HG02610 (cell line): ENCODE measurements around the gene RPTOR.

Experiments used
- ATAC-seq: cut with Tn5 transposase; IDR thresholded peaks from one replicate; pipeline ENCODE4 v1.9.1; 2021; ENCODE audit warnings: mild to moderate bottlenecking, moderate library complexity; ENCODE audit not compliant: unreplicated experiment

The RPTOR gene

DNA sequence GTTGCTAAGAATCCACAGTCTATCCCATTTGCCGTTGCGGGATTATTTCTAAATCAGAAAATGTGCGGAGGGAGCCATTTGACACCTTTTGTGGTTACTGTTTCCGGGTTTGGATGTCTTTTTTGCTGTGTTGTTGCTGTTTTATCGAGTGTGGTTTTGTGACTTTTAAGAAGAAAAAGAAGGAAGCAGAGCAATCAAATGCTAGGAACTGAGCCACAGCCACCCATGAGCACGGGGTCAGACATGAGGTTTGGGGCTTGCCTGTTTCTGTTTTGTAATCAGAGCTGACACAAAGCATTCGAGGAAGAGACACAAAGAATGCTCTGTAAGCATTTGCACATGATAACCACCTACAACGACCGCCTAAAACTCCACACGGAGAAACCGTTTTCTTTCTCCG is 393.9 kb downstream of the RPTOR start:
- no peak for ATAC-seq

DNA sequence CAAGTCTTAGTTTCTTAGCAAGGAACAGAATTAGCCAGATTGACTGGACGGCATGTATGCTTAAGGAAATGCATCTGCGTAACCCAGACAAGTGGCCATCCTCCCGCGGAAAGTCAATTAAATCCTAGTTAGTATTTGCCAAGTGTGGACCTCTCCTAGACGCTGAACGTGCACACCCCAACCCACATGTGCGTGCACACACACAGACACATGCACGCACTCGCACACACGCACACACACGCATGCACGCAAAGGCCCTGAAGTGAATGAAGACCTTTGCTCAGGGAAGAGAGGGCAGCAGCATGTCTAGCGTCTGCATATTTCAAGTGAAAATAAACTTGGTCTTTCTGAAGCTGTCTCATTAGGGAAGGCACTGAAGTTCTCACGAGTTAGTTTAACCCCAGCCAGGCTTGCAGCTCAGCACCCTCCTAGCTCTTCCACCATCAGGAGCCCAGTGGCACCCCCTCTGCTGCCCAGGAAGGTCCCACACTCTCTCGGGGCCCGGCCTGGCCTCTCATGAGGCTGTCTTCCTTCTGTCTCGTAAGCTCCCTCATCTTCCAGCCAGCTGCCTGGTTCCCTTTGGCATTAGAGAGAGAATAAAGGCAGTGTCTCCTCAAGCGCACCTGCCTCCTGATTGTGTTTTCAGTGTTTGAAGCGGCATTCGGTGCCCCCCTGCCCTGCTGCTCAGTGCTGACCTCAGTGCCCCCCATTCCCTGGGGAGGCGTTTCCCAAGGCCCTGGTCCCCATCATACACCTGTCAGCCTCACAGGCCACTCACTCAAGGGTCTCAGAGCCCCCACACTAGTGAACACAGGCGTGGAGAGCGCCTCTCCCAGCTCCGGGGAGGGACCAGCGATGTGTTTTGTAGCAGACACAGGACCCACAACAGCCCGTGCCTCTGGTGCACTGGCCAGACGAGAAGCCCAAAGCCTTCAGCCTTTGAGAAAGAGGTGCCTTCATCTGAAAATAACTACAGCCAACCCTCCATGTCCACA is 394.8 kb downstream of the RPTOR start:
- no peak for ATAC-seq

DNA sequence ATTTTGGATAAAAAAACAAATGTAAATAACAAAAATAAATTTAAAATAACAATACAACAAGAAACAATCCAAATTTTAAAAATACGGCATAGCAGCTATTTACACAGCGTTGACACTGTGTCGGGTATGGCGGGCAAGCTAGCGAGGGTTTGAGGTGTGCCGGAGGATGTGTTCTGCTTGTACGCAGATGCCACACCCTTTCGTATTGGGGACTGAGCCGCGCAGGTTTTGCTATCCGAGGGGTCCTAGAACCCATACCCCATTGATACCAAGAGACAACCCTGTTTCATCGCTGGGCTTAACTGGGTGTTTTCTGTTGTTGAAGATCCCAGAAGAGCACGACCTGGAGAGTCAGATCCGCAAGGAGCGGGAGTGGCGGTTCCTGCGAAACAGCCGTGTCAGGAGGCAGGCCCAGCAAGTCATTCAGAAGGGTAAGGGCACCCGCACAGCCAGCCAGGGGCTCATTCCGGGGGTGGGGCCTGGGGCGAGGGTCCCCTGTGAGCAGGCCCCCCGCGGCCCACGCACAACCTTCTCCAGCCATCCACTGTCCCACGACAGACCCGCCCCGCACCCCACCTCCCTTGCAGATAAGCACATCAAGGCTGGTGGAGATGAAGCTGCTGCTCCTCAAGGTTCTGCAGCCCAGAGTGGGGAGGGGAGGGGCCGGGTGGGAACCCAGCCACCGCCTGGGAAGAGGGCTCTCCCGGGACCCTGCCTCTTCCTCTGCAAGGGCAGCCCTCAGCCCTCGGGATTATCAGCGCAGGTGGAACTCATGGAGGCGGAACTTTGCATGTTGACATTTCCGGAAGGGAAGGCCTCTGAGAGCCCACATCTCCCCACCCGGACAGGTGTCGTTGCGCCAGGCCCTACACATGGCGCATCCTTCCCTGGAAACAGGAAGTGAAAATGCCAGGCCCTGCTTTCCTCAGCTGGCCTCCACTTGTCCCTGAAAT is 395.8 kb downstream of the RPTOR start:
- ATAC-seq: no peak

DNA sequence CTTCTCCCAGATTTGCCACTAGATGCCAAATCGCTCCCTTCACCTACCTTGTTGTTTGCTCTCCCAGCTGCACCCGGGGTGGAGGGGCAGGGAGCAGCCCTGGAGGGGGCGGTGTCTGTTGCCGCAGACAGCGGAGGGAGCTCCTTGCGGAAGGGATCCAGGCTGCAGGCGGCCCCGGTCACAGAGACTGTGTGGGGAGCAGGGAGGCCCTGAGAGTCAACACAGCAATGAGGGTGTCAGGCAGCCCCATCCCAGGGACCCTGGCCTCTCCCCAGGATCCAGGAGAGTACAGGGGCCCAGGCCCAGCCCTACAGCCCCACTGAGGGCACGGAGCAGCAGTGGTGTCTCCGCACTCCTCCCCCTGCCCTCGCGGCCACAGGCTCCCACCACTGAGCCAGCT is 396.5 kb downstream of the RPTOR start:
- ATAC-seq: no peak

DNA sequence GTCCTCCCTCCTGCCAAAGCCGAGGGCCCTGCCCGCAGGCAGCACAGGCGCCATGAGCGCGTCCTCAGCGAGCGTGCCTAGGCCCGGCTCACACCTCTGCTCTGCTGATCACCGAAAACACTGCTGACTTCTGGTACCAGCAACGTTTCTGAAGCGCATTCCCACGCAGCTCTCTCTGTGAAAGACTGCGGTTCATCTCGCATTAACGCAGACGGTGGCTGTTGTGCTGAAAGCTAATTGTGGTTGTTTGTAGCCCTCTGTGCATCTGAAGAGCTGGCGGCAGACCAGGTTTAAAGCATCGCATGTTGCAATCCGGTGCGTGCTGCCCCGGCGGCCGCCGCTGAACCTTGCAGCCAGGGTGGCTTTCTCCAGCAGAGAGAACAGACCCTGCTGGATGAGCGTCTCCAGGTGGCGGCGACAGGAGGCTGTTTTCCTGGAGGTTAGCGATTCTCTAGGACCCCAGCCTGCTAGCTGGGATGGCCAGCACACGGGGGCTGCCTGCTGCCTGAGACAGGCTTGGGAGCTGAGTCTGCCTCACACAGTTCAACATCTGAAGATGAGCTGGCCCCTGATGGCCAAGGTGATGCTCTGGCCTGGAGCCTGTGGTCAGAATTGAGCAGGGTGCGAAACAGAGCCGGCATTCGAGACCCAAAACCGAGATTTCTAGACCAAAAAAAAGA is 397.2 kb downstream of the RPTOR start:
- ATAC-seq: no peak

DNA sequence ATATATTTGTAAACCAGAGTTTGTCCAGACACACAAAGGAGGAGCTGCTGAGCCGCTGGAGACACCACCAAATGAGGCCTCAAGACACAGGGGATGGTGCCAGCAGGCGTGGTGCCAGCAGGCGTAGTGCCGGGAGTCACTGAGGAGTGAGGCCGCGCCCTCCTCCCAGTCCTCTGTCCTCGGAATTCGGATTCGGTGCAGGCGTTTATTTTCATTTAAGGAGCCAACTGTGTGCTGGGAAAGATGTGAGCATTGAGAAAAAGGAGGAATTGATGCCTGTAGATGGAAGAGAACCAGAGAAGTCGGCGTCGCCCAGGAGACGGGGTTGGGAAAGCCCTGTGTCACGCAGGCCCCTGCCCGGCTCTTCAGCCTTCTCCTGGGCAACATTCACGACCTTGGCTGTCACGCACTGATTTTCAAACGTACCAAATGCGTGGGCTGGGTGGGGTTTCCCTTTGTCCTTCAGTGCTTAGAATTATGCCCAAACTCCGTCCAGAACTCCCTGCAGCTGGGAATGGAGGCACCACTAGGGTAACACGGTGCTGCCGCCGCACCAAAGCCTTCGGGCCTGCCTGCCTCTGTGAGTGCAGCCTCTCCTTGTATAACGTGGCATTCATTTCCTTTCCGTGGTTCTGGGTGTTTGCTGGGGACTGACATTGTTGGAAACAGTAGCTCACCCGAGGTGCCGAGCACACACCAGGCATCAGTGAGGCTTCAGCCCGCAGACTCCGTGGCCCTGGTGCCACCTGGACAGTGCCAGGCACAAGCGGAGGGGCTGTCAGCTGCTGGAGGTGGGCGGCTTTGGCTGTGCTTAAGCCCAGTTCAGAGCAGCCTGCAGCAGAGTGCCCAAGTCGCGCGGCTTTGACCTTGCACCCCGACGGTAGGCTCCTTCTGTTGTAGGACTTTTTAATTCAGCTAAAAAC is 398.0 kb downstream of the RPTOR start:
- no peak for ATAC-seq

DNA sequence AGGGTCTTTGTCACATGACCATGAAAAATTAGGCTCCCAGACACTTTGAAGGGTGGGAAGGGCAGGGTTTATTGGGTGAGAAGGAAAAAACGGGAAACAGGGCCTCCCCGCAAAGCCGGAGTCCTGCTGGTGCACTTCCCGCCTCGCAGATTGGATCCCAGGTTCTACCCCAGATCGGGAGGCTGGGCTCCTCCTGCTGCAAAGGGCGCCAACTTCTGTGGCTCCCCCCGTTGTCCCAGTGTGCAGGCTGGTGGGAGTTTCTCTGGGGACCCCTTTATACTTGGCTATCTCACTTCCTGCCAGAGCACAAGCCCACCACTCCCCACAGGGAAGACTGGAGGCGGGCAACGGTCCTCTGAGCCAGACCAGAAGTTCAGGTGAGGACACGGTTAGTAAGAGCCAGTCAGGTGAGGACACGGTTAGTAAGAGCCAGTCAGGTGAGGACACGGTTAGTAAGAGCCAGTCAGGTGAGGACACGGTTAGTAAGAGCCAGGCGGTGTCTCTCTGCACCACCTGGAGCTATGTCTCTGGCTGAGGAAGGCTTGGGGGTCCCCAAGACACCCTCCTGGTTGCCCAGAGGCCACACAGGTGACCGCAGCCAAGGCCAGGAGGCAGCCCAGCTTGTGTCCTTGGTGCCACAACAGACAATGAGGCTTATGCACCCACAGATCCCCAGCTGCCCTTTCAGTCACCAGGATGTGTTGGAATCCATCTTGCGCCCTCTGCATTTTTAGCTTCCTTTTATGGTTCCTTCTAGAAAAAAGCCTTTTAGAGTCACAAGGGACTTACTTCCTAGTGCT is 398.9 kb downstream of the RPTOR start:
- ATAC-seq: no peak

DNA sequence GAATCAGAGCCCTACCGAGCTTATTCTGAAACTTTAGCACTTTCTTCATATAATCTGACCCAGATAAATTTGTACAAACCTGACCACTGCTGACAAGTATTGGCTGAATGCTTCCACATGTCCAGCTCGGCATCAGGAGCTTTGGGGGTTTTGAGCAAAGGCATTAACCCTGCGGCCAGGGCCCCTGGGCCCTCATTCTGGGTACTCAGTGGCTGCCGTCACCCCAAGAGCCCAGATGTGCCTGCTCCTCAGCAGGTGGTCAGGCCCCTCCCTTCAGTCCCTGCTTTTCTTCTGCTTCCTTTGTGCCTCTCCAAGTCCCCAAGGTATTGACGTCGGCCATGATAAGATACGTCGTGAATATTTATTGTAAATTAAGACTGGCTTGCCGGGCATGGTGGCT is 399.7 kb downstream of the RPTOR start:
- ATAC-seq: no peak

DNA sequence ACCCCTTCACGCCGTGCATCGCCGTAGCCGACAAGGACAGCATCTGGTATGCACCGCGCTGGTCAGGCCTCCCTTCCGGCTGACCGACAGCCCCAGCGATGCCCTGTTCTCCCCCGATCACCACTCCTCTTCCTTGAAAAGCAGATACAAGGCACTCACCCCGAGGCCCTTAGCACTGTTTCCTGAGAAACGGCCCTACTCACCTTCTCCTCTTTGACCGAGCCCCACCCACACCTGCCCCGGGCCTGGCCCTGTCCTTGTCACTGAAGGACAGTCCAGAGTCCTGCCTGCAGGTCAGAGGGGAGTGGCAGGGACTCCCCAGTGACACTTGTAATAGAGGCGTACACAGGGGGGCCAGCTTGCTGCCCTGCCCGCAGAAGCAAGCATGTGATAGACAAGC is 401.1 kb downstream of the RPTOR start:
- ATAC-seq: no peak

DNA sequence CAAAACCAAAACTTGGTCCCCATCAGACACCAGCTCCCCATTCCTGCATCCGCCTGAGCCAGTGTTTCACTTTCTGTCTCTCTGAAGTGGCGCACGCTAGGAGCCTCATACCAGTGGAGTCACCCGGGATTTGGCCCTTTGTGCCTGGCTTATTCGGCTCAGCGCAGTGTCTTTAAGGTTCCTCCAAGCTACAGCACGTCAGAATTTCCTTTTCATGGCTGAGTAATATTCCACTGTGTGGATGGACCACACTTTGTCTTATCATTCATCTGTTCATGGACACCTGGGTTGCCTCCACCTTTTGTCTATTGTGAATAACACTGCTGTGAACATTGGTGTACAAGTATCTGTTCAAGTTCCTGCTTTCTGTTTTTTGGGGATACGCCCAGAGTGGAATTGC is 401.8 kb downstream of the RPTOR start:
- no peak for ATAC-seq

DNA sequence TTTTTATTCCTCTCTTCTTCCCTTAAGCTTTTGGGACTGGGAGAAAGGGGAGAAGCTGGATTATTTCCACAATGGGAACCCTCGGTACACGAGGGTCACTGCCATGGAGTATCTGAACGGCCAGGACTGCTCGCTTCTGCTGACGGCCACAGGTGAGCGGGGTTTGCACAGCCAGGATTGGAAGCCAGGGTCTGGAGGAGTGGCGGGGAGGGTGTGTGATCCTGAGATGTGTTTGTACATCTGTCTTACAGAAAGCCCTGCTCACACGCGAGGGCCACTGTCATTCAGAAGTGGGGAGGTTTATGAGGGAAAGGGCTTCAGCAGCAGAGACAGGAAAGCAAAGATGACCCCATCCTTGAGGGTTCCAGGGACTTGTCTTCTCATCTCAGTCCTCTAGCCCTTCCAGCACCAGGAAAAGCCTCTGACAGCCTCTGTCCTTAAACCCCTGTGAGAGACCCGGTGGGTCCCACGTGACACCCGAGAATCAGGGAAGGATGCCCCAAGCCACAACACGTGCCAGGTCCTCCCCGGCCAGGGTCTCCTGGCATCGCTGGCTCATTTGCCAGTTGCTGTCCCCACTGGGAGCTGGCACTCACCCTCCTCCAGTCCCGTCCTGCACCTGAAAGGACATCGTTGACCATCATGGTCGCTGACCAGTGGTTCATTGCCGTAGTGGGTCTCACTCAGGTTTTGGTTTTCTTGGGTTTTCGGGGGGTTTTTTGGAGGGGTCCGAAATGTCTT is 402.7 kb downstream of the RPTOR start:
- no peak for ATAC-seq

DNA sequence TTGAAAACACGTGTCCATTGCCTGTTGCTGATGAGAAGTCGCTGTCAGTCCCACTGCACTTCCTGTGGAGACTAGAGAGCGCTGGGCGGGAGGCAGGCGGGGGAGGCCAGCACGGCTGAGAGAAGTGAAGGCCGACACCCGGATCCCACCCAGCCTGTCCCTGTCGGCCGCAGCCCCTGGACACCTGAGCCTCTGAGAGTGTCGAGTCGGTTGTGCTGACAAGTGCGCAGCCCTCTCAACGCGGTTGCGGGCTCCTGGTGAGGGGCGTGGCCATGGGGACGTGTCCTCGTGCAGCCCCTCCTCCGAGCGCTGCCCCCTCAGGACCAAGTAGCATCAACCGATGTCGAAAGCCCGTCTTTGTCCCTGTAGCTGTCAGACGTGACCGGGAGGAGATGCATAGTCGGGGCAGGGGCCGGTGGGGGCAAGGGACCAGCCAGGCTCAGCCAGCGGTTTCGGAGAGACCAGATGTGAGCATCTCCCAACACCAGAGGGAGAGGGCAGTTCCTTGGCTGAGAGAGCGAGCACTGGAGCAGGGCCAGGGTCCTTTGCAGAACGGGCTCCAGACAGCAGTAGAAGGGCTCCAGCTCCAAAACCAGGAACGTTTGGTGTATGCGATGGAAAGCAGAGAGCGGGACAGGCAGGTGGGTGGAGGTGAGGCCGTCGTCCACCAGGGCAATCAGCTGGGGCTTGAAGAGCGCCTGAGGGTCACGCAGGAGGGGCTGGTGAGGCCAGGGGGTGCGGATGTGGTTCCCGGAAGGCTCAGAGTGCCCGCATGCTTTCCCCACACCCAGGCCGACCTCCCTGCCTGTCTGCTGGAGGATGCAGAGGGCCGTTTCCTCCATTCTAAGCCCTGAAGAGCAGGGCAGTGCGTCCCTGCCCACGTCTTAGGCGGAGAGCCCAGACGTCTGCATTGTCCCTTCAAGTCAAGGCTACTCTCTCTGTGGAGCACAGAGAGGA is 403.7 kb downstream of the RPTOR start:
- ATAC-seq: no peak

DNA sequence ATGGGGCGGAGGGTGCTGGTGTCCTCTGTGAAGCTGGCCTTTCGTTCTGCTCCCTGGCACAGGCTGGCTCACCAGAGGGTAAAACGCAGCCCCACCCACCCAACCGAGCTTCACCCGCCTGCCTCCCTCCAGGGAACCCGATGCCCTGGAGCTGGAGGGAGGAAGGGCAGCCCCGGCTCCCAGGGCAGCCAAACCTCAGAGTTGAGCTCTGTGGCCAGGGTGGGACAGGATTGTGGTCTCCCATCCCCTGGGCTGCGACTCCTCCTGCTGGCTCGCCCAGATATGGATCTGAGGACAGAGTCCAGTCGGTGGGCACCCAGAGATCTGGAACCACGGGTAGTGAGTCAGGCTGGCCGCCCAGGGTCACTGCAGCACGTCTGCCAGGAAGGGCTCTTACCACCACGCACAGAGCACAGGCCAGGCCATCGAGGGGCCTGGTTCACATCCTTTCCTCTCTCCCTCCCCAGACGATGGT is 404.4 kb downstream of the RPTOR start:
- ATAC-seq: no peak

DNA sequence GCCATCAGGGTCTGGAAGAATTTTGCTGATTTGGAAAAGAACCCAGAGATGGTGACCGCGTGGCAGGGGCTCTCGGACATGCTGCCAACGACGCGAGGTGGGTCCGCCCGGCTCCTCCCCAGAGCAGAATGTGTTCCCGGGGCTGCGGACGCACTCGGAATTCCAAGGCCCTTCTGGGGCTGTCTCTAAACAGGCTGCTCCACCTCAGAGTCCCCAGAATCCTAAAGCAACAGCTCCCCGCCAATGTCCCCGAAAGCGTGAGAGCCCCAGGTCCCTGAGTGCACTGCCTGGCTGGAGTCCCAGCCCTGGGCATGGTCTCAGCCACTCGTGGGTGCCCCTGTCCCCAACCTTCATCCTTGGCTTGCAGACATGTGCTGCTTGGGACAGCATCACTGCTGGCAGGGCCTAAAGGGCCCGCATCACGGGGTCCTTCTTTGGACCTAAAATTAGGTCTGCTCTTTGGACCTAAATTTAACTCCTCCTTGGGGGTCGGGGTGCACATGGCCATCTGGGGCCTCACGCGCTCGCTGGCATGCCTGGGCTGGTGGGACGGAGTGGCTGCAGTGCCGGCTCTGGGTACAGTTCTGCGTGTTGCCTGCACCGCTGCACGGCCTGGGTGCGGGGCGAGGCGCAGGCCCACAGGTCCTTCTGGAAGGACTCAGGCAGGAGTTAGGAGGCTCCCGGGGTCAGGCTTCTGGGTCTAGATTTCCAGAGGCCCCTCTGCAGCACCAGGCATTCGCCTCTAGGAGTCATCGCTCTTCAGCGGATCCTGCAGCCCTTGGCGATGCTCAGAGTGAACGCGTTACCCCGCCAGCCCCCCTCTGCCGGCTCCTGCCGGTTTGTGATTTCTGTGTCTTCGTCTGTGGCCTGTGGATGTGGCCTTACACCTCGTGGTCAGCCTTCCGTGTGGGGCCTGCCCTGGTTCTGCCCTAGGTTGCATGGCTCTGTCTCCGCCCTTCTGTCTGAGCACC is 405.1 kb downstream of the RPTOR start:
- ATAC-seq: no peak

DNA sequence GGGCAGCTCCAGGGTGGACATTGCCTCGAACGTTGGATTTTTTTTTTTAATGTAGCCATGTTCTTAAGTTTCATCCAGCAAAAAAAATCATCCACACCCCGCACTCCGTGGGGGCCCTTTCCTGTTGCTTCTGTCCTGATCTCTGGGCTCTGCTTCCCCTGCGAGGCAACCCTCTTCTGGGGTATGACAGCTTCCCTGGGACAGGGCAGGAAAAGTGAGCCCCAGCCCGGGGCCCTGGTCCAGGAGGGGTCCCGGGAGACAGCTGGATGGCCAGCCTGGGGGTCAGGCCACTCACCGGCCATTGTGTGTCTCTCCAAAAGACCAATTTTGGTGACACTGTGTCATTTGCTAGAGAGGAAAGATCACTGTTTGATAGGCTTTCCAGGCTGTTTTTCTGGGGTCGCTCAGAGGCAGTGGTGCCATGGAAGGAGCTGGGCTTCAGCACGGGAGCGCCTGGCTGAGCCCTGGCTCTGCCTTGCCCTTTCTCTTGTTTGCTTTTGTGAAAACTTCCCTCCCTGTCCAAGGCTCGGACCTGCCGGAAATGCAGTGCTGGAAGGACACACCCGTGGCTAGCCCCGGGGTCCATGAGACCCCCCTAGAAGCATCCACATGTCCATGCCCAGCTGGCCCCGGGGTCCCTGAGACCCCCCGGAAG is 406.0 kb downstream of the RPTOR start:
- ATAC-seq: no peak
